Vagina (tissue), 2 donors: ENCODE results near the gene AK4.

Experiments used
- CTCF ChIP-seq, 3 experiments: fragments of 450-650 bp in 2 of 3; fragments of 200-600 bp in 1 of 3; sonication (generic) in 1 of 3; IDR thresholded peaks; one replicate each; pipeline ENCODE4 v1.5.1; 2017 to 2019; ENCODE audit warnings: antibody characterized with exemption in 3 of 3, mild to moderate bottlenecking in 2 of 3, moderate library complexity in 2 of 3
- POLR2A ChIP-seq, 2 donors: fragments of 450-650 bp; IDR thresholded peaks; one replicate each; pipeline ENCODE4 v1.6.1; 2017; ENCODE audit warnings: antibody characterized with exemption in 2 of 2, mild to moderate bottlenecking in 2 of 2, moderate library complexity in 2 of 2
- POLR2AphosphoS5 ChIP-seq, 2 donors: sonication (generic); formaldehyde crosslinking; IDR thresholded peaks; one replicate each; pipeline ENCODE4 v1.9.0; 2017; ENCODE audit warnings: antibody characterized with exemption in 2 of 2, mild to moderate bottlenecking in 2 of 2, low read depth in 1 of 2; ENCODE audit not compliant: insufficient read depth in 1 of 2

- TF ChIP-seq CTCF (IDR thresholded peaks at IDR 0.05) (no peak), POLR2A (IDR thresholded peaks at IDR 0.05) (no peak), POLR2AphosphoS5 (IDR thresholded peaks at IDR 0.05; ENCODE audit: insufficient read depth in 1 of 2, low read depth in 1 of 2) (no peak)
These were observed 25.1 kb downstream of the AK4 start for GRCh38 chr1:65172936-65173690.
